Cerebellar cortex (tissue), 1 donor: ENCODE data around the gene HEATR5A.

ENCODE experiments used
- DNase-seq: peaks from one replicate; pipeline ENCODE4 v3.0.0-alpha.2; 2015; ENCODE audit warnings: low spot score

The HEATR5A gene

GRCh38 chr14:31426663-31427062 is 6.3 kb upstream of the HEATR5A start:
- DNase-seq: no peak

- no peak for DNase-seq
Measured at GRCh38 chr14:31425905-31426304, 5.6 kb upstream of the HEATR5A start.

GRCh38 chr14:31421200-31421599 is 850 bp upstream of the HEATR5A start:
- DNase-seq: no peak

GRCh38 chr14:31419967-31420318 is 407 bp downstream of the HEATR5A start:
- DNase-seq: peak; percentile 46

GRCh38 chr14:31419179-31419966 is 977 bp downstream of the HEATR5A start:
- no peak for DNase-seq

GRCh38 chr14:31418440-31418839 is 1.9 kb downstream of the HEATR5A start:
- no peak for DNase-seq

- no peak for DNase-seq
Measured at GRCh38 chr14:31414190-31414833, 6.0 kb downstream of the HEATR5A start.

- no peak for DNase-seq
Measured at GRCh38 chr14:31411218-31411727, 9.1 kb downstream of the HEATR5A start.

- no peak for DNase-seq
Measured at GRCh38 chr14:31410048-31410650, 10.2 kb downstream of the HEATR5A start.

GRCh38 chr14:31408421-31408820 is 11.9 kb downstream of the HEATR5A start:
- no peak for DNase-seq

- DNase-seq: no peak
Measured at GRCh38 chr14:31405599-31406232, 14.6 kb downstream of the HEATR5A start.

- no peak for DNase-seq
Measured at GRCh38 chr14:31405106-31405505, 15.2 kb downstream of the HEATR5A start.

- DNase-seq: no peak
Measured at GRCh38 chr14:31403707-31404106, 16.6 kb downstream of the HEATR5A start.

GRCh38 chr14:31402764-31403439 is 17.4 kb downstream of the HEATR5A start:
- DNase-seq: no peak

- no peak for DNase-seq
Measured at GRCh38 chr14:31401369-31401932, 18.9 kb downstream of the HEATR5A start.

- no peak for DNase-seq
Measured at GRCh38 chr14:31400031-31400638, 20.2 kb downstream of the HEATR5A start.

GRCh38 chr14:31395572-31396205 is 24.7 kb downstream of the HEATR5A start:
- no peak for DNase-seq

- DNase-seq: no peak
Measured at GRCh38 chr14:31395119-31395518, 25.2 kb downstream of the HEATR5A start.

- no peak for DNase-seq
Measured at GRCh38 chr14:31391977-31392503, 28.3 kb downstream of the HEATR5A start.

- DNase-seq: no peak
Measured at GRCh38 chr14:31391473-31391872, 28.9 kb downstream of the HEATR5A start.
